H1 (cell line): ENCODE data around the gene CD37. TPM values are rescaled to one million over a fixed set of nuclear protein-coding genes. Genes with fewer than 3 reads are reported as not detected.

Experiments
- TBP ChIP-seq: IDR thresholded peaks from 2 replicates; pipeline ENCODE4 v1.6.1; 2011; ENCODE audit warnings: low read depth, low read length, improper control_type of control experiment
- polyA plus RNA-seq, 7 experiments: library from polyadenylated mRNA; depleted of rRNA in 3 of 7; stranded (reverse) in 5 of 7; unstranded in 2 of 7; fragments of >200 nt in 5 of 7; fragments of 200-250 nt in 2 of 7; gene quantifications; 1 replicate in 5 of 7; 2 replicates in 1 of 7; 4 replicates in 1 of 7; pipeline versions ENCODE4 v1.2.1 to v1.2.3, GENCODE V29; 2011 to 2013; ENCODE audit warnings: missing spikeins in 2 of 7, mixed read lengths in 2 of 7
- total RNA-seq: library from RNA; stranded (reverse); fragmentation: NEBNext Ultra II Directional; extraction: Animal tissue kit (Norgen Biotek cat#: 25700); gene quantifications from 2 replicates; pipeline ENCODE4 v1.2.1, GENCODE V29; 2021
- TF ChIP-seq, protein P1 (sequence below), 3 experiments: IDR thresholded peaks; 1 replicate in 2 of 3; 2 replicates in 1 of 3; pipeline versions ENCODE4 v1.5.1 to v1.6.1; 2011; ENCODE audit warnings: low read length in 3 of 3, mild to moderate bottlenecking in 3 of 3, inconsistent platforms in 2 of 3, low read depth in 1 of 3, moderate library complexity in 1 of 3; ENCODE audit not compliant: insufficient read depth in 1 of 3; ENCODE audit errors: control extremely low read depth in 1 of 3

CD37 gene
- total and polyA plus RNA-seq, 2 of the 8 experiments (the other 6 are each of a cell fraction or from before 2014, with no cell fraction given), result not detected

DNA sequence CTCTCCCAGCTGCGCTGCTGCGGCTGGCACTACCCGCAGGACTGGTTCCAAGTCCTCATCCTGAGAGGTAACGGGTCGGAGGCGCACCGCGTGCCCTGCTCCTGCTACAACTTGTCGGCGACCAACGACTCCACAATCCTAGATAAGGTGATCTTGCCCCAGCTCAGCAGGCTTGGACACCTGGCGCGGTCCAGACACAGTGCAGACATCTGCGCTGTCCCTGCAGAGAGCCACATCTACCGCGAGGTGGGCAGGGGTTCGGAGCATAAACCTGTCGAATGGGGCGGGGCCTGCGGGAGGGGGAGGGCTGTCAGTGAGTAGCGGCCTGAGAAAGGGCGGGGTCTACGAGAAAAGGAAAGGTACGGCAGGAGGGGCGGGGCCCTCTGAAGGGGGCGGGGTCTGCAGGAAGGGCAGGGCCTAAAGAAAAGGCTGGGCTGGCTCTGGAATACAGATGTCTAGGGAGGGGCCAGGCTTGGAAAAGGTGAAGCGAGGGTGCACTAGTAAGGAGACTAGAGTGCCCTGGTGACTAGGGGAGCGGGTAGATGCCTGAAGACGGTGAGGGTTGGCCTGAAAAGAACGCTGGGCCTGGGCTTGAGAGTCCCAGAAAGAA, 3.6 kb downstream of the CD37 start (continued):
- TF ChIP-seq, protein P1, sequence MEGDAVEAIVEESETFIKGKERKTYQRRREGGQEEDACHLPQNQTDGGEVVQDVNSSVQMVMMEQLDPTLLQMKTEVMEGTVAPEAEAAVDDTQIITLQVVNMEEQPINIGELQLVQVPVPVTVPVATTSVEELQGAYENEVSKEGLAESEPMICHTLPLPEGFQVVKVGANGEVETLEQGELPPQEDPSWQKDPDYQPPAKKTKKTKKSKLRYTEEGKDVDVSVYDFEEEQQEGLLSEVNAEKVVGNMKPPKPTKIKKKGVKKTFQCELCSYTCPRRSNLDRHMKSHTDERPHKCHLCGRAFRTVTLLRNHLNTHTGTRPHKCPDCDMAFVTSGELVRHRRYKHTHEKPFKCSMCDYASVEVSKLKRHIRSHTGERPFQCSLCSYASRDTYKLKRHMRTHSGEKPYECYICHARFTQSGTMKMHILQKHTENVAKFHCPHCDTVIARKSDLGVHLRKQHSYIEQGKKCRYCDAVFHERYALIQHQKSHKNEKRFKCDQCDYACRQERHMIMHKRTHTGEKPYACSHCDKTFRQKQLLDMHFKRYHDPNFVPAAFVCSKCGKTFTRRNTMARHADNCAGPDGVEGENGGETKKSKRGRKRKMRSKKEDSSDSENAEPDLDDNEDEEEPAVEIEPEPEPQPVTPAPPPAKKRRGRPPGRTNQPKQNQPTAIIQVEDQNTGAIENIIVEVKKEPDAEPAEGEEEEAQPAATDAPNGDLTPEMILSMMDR (IDR thresholded peaks at IDR 0.05; ENCODE audit: control extremely low read depth in 1 of 3, insufficient read depth in 1 of 3, low read depth in 1 of 3, low read length in 3 of 3), result peak in 2 of 3 experiments; percentile 11 to 30; a peak in 2 of 4 replicates
- peak; percentile 54; the same call in 1 of the 2 replicates for TF ChIP-seq TBP
- TF ChIP-seq, all 59 proteins: peak for 8
